GM10266 (cell line): Measurements from ENCODE around the gene FRAS1.

Source experiments
- DNase-seq: peaks from one replicate; pipeline ENCODE4 v3.0.0; 2012; ENCODE audit errors: extremely low spot score
- CTCF ChIP-seq: IDR thresholded peaks from 2 replicates; pipeline ENCODE4 v1.5.1; 2012; ENCODE audit warnings: mild to moderate bottlenecking, low read depth; ENCODE audit not compliant: control insufficient read depth, insufficient read depth; ENCODE audit errors: missing control alignments

Gene FRAS1

DNA sequence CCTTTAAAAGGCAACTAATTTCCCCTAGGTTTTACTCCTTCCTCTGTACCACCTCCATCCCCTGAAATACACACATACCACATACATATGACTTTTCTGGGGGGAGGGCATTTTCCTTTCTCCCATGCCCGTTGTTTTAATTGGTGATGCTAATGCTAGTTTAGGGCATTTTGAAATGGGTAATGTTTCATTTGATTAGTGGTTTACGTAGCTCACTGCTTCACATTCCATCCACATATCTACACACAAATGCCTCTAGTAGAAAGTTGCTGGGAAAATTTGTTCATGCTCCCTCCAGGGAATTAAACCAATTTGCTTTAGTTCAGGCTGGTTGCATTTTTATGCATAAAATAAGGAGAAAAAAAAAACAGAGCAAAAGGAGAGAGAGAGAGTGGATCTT is 231.2 kb downstream of the FRAS1 start:
- TF ChIP-seq CTCF, result no peak

DNA sequence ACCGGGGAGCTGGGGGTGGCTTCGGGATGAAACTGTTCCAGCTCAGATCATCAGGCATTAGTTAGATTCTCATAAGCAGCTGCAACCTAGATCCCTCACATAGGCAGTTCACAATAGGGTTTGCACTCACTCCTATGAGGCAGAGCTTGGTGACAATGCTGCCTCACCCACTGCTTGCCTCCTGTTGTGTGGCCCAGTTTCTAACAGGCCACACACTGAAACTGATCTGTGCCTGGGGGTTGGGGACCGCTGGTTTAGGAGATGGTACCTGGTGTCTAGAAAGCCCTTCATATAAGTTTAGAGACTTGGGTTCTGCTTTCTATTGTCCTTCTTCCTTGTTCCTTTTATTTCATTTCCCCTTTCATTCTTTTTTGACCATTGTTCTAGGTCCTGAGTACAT is 234.2 kb downstream of the FRAS1 start:
- no peak for DNase-seq
- no peak for TF ChIP-seq CTCF

More for the DNA sequence above, 231.2 kb downstream of the FRAS1 start:
- DNase-seq, result no peak

DNA sequence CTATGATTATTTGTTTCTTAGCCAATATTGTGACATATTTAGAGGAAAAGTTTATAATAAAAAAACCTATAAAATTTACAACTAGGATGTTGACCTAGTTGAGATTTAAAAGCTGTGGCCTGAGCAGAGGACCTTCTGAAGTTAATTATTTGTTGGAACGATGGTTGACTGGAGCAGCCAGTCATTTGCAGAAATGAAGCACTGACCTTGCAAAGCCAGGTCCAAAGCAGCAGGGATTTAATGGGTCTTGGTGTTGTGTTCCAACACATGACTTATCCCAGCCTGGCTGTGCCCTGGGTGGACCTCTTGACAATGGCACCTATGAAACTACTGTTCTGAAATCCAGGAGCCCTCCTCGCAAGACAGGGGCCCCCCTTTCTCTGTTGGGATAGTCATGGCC is 235.2 kb downstream of the FRAS1 start:
- no peak for DNase-seq
- no peak for TF ChIP-seq CTCF

DNA sequence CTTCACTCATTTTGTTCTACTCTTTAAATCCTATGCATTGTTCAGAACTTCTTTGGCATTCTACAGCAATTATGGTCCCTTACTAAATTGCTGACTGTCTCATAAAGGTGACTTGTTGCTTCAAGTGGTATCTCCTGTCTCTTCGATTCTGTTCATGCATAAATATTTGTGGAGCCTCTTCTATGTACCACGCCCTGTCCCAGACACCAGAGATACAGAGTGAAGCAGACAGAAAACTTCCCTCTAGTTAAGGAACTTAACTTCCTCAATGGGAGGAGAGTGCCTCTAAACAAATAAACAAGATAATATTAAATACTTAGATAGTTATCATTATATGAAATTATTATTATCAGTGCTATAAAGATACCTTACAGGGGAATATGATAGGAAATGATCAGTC is 235.7 kb downstream of the FRAS1 start:
- no peak for DNase-seq

DNA sequence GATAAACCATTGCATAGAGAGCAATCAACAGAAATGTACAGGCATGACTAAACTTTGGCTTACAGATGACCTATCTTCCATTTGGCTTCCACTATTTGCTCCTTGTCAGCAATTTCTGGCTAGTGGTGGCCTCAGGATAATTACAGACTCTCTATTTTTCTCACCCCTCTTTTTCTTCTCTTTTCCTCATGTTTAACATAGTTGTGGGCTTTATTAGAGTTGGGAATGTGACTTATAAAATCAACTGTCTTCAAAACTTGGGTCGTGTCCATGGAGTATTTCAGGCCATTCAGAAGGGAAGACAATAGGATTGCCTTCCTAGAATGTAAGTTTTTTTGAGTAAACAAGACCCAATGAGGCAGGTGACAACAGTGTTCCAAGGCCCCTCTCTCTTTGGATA is 236.2 kb downstream of the FRAS1 start:
- DNase-seq, result no peak
- no peak for TF ChIP-seq CTCF

More for the DNA sequence above, 235.7 kb downstream of the FRAS1 start:
- no peak for TF ChIP-seq CTCF

DNA sequence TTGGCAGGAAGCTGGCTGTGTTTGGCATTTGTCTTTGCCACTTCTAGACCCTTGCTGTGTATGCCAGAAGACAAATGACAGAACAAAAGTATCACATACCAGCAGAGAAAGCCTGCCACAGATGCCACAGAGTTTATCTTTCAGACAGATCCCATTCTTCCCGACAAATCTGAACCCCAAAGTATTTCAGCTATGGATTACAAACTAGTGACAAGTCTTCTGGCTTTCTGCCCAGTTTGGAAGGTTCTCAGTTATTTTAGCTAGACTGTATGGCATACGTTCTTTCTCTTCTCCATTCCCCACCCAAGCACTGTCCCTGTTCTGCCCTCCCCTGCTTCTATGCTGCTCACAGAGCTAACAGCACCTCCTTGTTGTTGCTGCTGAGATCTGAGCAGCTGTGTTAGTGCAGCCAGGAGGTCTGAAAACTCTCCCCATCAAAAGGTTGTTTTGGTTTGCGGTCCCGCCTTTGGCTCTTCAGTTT is 236.7 kb downstream of the FRAS1 start:
- no peak for DNase-seq
- TF ChIP-seq CTCF, result no peak

GRCh38 chr4:78296261-78296660 is 239.1 kb downstream of the FRAS1 start:
- TF ChIP-seq CTCF, result no peak
- no peak for DNase-seq
